ENCODE data around the gene ZNF778. TPM values are rescaled to one million over a fixed set of nuclear protein-coding genes. Genes with fewer than 3 reads are reported as not detected.

Gene ZNF778
- total RNA-seq, 1 experiment from 2014 or later = 16.4 TPM

DNA sequence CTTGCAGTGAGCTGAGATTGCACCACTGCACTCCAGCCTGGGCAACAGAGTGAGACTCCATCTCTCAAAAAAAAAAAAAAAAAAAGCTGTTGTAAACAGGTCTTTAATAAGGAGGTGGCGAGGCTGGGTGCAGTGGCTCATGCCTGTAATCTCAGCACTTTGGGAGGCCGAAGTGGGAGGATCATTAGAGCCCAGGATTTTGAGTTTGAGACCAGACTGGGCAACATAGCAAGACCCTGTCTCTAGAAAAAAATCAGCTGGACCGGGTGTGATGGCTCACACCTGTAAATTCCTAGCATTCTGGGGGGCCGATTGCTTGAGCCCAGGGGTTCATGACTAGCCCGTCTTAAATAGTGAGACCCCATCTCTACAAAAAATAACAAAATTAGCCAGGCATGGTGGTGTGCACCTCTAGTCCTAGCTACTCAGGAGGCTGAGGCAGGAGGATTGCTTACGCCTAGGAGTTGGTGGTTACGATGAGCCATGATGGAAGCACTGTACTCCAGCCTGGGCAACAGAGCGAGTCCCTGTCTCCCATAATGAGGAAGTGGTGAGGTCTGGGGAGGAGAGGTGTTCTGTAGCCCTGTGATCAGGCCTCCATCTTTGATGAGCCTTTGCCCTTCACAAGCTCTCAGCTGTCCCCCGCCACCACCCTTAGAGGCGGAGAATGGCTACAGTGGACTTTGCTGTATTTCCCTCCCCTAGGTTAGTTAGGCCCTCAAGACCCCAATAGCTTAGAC is 36.2 kb downstream of the ZNF778 start:
- no peak overlapping the region for H3K4ac ChIP-seq (ENCODE audit: low read depth, low read length)
- H4K20me1 ChIP-seq (ENCODE audit: control insufficient read depth, insufficient read depth, insufficient read length) = no peaks in the 10 kb centered on the region
- no peak overlapping the region for H2BK5ac ChIP-seq (ENCODE audit: insufficient read length, low read length)
- H2BK20ac ChIP-seq (ENCODE audit: low read depth, low read length, poor library complexity, severe bottlenecking) = no peak overlapping the region
- WGBS (ENCODE audit: extremely low coverage, insufficient read length, low lambda C conversion rate) = no CpG with 5 or more reads among the region's 10 CpGs
- no peaks in the 10 kb centered on the region for H3K9me3 ChIP-seq (ENCODE audit: control insufficient read depth, low read depth, low read length)
- Mint-ChIP-seq H3K36me3 (ENCODE audit: insufficient read depth in 1 of 3, low read depth in 3 of 3) (peaks cover 0 to 7% (median 0%) of the 10 kb centered on the region in 3 experiments; a peak in 2 of 7 replicates), H3K9me3 (peaks cover 2 to 3% of the 10 kb centered on the region in 2 experiments; a peak in 2 of 5 replicates), H3K27me3 (ENCODE audit: low read depth) (peaks cover 15% of the 10 kb centered on the region), H3K27ac (no peak overlapping the region; a peak in 1 of 7 replicates), H3K4me1 (peaks cover 0 to 3% of the 10 kb centered on the region in 2 experiments; a peak in 1 of 4 replicates), H3K4me3 (no peak overlapping the region)
- H3K79me2 ChIP-seq (ENCODE audit: insufficient read depth, low read length) = no peaks in the 10 kb centered on the region
- DNase-seq = no peak
- H3K27me3 ChIP-seq (ENCODE audit: insufficient read depth, low read length) = no peaks in the 10 kb centered on the region
- TF ChIP-seq, protein P1, sequence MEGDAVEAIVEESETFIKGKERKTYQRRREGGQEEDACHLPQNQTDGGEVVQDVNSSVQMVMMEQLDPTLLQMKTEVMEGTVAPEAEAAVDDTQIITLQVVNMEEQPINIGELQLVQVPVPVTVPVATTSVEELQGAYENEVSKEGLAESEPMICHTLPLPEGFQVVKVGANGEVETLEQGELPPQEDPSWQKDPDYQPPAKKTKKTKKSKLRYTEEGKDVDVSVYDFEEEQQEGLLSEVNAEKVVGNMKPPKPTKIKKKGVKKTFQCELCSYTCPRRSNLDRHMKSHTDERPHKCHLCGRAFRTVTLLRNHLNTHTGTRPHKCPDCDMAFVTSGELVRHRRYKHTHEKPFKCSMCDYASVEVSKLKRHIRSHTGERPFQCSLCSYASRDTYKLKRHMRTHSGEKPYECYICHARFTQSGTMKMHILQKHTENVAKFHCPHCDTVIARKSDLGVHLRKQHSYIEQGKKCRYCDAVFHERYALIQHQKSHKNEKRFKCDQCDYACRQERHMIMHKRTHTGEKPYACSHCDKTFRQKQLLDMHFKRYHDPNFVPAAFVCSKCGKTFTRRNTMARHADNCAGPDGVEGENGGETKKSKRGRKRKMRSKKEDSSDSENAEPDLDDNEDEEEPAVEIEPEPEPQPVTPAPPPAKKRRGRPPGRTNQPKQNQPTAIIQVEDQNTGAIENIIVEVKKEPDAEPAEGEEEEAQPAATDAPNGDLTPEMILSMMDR (conservative IDR thresholded peaks at IDR 0.05) = no peak
- no peak overlapping the region for H3T11ph ChIP-seq (ENCODE audit: low read length)
- H3K4me2 ChIP-seq (ENCODE audit: insufficient read depth, insufficient read length, low read length) = no peak overlapping the region
- H4K91ac ChIP-seq (ENCODE audit: insufficient read length, low read depth, low read length) = no peak overlapping the region
- no peaks in the 10 kb centered on the region for H3K79me1 ChIP-seq (ENCODE audit: insufficient read depth, low read depth, low read length, poor library complexity, severe bottlenecking)
- H4K8ac ChIP-seq (replicated peaks; ENCODE audit: insufficient read length, low read depth, low read length) = no peak overlapping the region
- H2BK12ac ChIP-seq (ENCODE audit: insufficient read length, low read depth, low read length) = no peak overlapping the region
- H3K27ac ChIP-seq (ENCODE audit: insufficient read length, low read depth, low read length) = no peak overlapping the region
- H3K9ac ChIP-seq (ENCODE audit: extremely low read depth, insufficient read length, low read length) = no peak overlapping the region
- no peaks in the 10 kb centered on the region for H3K4me1 ChIP-seq (ENCODE audit: insufficient read depth, low read length)
- no peak overlapping the region for H2AK5ac ChIP-seq (ENCODE audit: insufficient read length, low read length)
- no peak overlapping the region for H2BK15ac ChIP-seq (ENCODE audit: low read depth, low read length)
- no peaks in the 10 kb centered on the region for H3K23me2 ChIP-seq (ENCODE audit: insufficient read length, low read depth, low read length, poor library complexity, severe bottlenecking)
- no peak overlapping the region for H4K5ac ChIP-seq (ENCODE audit: insufficient read length, low read depth, low read length)
- H2AFZ ChIP-seq (ENCODE audit: low read length) = no peak overlapping the region
- no peak overlapping the region for H3K23ac ChIP-seq (ENCODE audit: insufficient read length, low read depth, low read length)
- no peak overlapping the region for H3K56ac ChIP-seq (ENCODE audit: insufficient read length, low read depth, low read length)
- no peak overlapping the region for H2BK120ac ChIP-seq (ENCODE audit: low read depth, low read length, poor library complexity, severe bottlenecking)
- H3K14ac ChIP-seq (ENCODE audit: insufficient read depth, low read length) = no peak overlapping the region
- H3K18ac ChIP-seq (ENCODE audit: insufficient read length, low read depth, low read length) = no peak overlapping the region
